ENCODE results near the gene ID2. TPM values are rescaled to one million over a fixed set of nuclear protein-coding genes. Genes with fewer than 3 reads are reported as not detected.

The ID2 gene, protein sequence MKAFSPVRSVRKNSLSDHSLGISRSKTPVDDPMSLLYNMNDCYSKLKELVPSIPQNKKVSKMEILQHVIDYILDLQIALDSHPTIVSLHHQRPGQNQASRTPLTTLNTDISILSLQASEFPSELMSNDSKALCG
- total RNA-seq = 100 to 1,000 TPM; 172 to 238 TPM

DNA sequence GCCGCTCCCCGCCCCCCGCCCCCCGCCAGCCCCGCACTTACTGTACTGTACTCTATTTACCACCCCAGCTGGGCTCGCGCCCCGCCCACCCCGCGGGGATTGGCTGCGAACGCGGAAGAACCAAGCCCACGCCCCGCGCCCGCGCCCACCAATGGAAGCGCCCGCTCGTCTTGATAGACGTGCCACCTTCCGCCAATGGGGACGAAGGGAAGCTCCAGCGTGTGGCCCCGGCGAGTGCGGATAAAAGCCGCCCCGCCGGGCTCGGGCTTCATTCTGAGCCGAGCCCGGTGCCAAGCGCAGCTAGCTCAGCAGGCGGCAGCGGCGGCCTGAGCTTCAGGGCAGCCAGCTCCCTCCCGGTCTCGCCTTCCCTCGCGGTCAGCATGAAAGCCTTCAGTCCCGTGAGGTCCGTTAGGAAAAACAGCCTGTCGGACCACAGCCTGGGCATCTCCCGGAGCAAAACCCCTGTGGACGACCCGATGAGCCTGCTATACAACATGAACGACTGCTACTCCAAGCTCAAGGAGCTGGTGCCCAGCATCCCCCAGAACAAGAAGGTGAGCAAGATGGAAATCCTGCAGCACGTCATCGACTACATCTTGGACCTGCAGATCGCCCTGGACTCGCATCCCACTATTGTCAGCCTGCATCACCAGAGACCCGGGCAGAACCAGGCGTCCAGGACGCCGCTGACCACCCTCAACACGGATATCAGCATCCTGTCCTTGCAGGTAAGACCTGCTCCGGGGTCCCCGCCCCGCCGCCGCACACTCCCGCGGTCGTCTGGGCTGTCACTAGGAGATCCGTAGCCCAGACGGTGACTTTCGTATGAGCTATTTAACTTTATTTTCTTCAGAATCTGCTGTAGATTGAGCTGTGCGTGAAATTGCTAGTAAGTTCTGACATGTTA lies at the start of gene ID2:
Gene ID2, plus strand, starts transcription at position 271 of the 907 bp plus-strand sequence. Its CDS starts 110 bp downstream, at position 381.
- TF ChIP-seq POLR2AphosphoS5 (IDR thresholded peaks at IDR 0.05) = peak; percentile 98
- TF ChIP-seq POLR2A (IDR thresholded peaks at IDR 0.05) = peak; percentile 99
- TF ChIP-seq, protein P1, sequence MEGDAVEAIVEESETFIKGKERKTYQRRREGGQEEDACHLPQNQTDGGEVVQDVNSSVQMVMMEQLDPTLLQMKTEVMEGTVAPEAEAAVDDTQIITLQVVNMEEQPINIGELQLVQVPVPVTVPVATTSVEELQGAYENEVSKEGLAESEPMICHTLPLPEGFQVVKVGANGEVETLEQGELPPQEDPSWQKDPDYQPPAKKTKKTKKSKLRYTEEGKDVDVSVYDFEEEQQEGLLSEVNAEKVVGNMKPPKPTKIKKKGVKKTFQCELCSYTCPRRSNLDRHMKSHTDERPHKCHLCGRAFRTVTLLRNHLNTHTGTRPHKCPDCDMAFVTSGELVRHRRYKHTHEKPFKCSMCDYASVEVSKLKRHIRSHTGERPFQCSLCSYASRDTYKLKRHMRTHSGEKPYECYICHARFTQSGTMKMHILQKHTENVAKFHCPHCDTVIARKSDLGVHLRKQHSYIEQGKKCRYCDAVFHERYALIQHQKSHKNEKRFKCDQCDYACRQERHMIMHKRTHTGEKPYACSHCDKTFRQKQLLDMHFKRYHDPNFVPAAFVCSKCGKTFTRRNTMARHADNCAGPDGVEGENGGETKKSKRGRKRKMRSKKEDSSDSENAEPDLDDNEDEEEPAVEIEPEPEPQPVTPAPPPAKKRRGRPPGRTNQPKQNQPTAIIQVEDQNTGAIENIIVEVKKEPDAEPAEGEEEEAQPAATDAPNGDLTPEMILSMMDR (IDR thresholded peaks at IDR 0.05) = peak in 1 of 4 experiments; percentile 35
- H3K4me1 ChIP-seq (replicated peaks) = peaks cover 5% of the 10 kb centered on the region
- peak within 1 kb of the TSS; percentile 97 to 98 for H3K27ac ChIP-seq
- intact Hi-C loops (cut with DNase I) = loop anchor here (10.0 kb wide), 3 partner anchors 547 to 1567 kb away; no protein-coding TSS in a partner anchor
- H3K36me3 ChIP-seq = no peaks in the 10 kb centered on the region
- H3K4me3 ChIP-seq = peak within 1 kb of the TSS; percentile 62 to 64
- peak; percentile 100 for DNase-seq (ENCODE audit: low spot score)
- 1% methylated on average over 56 of the region's 70 CpGs for WGBS
- no peaks in the 10 kb centered on the region for H3K9me3 ChIP-seq
- H3K27me3 ChIP-seq (replicated peaks; ENCODE audit: insufficient read depth) = no peaks in the 10 kb centered on the region

DNA sequence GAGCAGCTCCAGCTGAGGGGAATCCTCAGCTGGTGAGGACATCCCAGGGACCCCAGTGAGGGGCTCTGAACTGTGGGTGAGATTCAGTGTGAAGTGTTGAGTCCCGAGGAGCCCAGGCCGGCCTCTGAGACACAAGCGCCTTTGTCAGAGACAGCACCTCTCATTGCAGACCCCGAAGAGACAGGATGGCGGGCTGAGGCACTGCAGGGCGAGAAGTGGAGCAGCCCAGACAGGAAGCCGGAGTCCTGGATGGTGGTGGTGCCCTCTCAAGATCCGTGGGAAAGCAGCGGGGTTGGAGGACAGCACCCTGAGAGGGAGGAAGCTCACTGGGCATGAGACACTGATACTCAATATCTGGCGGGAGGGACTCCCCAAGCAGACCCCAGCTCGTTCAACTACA lies 49.1 kb upstream of the ID2 start:
- DNase-seq (ENCODE audit: low spot score) = no peak
- Histone ChIP-seq H3K27me3 (replicated peaks; ENCODE audit: insufficient read depth) (no peaks in the 10 kb centered on the region), H3K9me3 (no peaks in the 10 kb centered on the region), H3K4me3 (no peak overlapping the region), H3K36me3 (no peaks in the 10 kb centered on the region), H3K27ac (no peak overlapping the region), H3K4me1 (replicated peaks) (no peaks in the 10 kb centered on the region)
- intact Hi-C loops (cut with DNase I) = no loop called here
- 95% methylated on average over 11 of the region's 11 CpGs for WGBS
- TF ChIP-seq, protein P1 (IDR thresholded peaks at IDR 0.05) = no peak
- TF ChIP-seq POLR2A (IDR thresholded peaks at IDR 0.05) (no peak), POLR2AphosphoS5 (IDR thresholded peaks at IDR 0.05) (no peak)

DNA sequence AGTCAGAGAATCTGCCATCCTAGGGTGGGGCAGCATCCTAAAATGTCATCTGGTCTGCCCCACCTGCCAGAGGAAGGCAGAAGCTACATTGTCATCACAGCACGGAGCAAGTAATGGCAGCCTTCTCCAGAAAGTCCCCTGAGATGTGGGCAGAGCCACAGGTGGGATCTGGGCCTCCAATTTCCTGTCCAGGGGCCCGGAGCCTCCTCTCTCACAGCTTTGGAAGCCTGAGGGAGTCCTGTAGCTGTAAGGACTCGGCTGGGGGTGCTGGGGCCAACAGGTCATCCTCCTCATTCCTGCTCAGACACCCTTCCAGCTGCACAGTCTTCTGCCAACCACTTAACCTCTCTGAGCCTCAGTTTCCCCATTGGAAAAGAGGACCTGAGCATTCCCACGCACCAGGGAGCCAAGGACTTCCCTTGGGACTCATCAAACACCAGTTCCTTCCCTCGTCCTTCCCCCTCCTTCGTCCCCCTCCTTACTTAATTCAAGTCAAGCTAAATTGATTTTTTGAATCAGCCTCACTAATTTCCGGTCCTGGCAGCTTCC lies 48.6 kb upstream of the ID2 start:
- TF ChIP-seq POLR2AphosphoS5 (IDR thresholded peaks at IDR 0.05) (no peak), POLR2A (IDR thresholded peaks at IDR 0.05) (no peak)
- TF ChIP-seq, protein P1 (IDR thresholded peaks at IDR 0.05) = no peak
- H3K9me3 ChIP-seq = no peaks in the 10 kb centered on the region
- H3K36me3 ChIP-seq = no peaks in the 10 kb centered on the region
- no peaks in the 10 kb centered on the region for H3K27me3 ChIP-seq (replicated peaks; ENCODE audit: insufficient read depth)
- intact Hi-C loops (cut with DNase I) = no loop called here
- H3K4me3 ChIP-seq = no peak overlapping the region
- DNase-seq (ENCODE audit: low spot score) = no peak
- no peaks in the 10 kb centered on the region for H3K4me1 ChIP-seq (replicated peaks)
- H3K27ac ChIP-seq = no peak overlapping the region
- 77% methylated on average over 7 of the region's 7 CpGs for WGBS

DNA sequence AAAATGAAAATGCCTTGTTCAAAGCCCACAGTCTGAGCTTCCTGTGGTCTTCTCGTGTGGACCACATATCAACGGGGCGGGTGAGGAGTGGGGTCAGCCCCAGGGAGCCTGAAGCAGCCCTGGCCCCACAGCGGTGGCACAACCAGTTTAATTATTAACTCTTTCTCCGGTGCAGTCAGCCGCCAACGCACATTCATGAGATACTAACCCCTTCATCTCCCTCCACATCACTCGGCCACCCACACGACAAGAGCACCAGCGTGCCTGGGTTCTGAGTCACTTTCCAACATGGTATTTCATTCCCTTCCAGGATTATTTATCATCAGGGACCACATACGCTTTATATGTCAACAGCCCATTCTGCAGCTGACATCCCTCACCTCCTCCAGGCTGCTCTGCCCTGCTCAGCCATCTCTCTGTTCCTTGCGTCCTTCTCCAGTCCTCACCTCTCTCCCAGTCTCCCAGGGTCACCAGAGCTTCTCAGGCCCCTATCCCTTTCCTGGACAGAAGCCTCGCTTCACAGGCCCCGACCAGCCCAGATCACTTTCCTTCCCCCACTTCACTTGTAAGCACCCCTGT lies 48.0 kb upstream of the ID2 start:
- H3K9me3 ChIP-seq = no peaks in the 10 kb centered on the region

More for the DNA sequence above, 48.0 kb upstream of the ID2 start:
- H3K4me1 ChIP-seq (replicated peaks) = no peaks in the 10 kb centered on the region
- no peak overlapping the region for H3K4me3 ChIP-seq
- H3K27ac ChIP-seq = no peak overlapping the region
- H3K27me3 ChIP-seq (replicated peaks; ENCODE audit: insufficient read depth) = no peaks in the 10 kb centered on the region
- WGBS = 48% methylated on average over 14 of the region's 14 CpGs
- intact Hi-C loops (cut with DNase I) = no loop called here
- TF ChIP-seq, protein P1 (IDR thresholded peaks at IDR 0.05) = no peak
- no peak for TF ChIP-seq POLR2AphosphoS5 (IDR thresholded peaks at IDR 0.05)
- no peak for TF ChIP-seq POLR2A (IDR thresholded peaks at IDR 0.05)
- no peak for DNase-seq (ENCODE audit: low spot score)
- no peaks in the 10 kb centered on the region for H3K36me3 ChIP-seq
